ENCODE results near the gene ITIH1.

DNA sequence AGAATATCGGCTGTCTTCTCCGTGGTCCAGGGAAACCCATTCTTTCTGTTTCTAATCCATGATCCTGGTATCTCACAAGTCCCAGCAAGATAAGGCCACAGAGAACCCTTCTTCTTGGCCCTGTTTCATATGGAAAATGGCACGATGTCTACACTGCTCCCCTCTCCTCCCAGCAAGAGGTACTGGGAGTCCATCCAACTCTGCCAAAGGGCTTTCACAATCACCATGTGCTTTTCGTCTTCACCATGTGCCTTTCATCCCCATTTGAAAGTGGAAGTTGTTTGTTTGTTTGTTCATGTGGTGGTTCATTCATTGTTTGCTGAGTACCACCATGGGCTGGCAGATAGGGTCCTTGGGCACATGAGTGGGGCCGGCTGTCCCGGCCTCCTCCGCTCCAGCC is 22.7 kb downstream of the ITIH1 start:
- TF ChIP-seq, protein P1, sequence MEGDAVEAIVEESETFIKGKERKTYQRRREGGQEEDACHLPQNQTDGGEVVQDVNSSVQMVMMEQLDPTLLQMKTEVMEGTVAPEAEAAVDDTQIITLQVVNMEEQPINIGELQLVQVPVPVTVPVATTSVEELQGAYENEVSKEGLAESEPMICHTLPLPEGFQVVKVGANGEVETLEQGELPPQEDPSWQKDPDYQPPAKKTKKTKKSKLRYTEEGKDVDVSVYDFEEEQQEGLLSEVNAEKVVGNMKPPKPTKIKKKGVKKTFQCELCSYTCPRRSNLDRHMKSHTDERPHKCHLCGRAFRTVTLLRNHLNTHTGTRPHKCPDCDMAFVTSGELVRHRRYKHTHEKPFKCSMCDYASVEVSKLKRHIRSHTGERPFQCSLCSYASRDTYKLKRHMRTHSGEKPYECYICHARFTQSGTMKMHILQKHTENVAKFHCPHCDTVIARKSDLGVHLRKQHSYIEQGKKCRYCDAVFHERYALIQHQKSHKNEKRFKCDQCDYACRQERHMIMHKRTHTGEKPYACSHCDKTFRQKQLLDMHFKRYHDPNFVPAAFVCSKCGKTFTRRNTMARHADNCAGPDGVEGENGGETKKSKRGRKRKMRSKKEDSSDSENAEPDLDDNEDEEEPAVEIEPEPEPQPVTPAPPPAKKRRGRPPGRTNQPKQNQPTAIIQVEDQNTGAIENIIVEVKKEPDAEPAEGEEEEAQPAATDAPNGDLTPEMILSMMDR (IDR thresholded peaks at IDR 0.05; ENCODE audit: low read depth, low read length, poor library complexity, severe bottlenecking) = no peak
- TF ChIP-seq EZH2phosphoT487 (IDR thresholded peaks at IDR 0.05; ENCODE audit: borderline replicate concordance, low read length) = no peak

Measured in DOHH2 (cell line).